VCaP (cell line): ENCODE results near the gene ZDHHC22.
"Not testable (repeated sequence)": the region's sequence is repeated elsewhere in the genome, so short reads cannot be mapped to it uniquely, and the experiment has no call there.

Experiments
- H3K27ac ChIP-seq: fragments of 450-650 bp; 2 replicates; pipeline ENCODE4 v1.5.1; 2017
- TF ChIP-seq, protein P1 (sequence below): fragments of 450-650 bp; conservative IDR thresholded peaks from 2 replicates; pipeline ENCODE4 v1.5.1; 2017; ENCODE audit warnings: mild to moderate bottlenecking, moderate library complexity

The ZDHHC22 gene

DNA sequence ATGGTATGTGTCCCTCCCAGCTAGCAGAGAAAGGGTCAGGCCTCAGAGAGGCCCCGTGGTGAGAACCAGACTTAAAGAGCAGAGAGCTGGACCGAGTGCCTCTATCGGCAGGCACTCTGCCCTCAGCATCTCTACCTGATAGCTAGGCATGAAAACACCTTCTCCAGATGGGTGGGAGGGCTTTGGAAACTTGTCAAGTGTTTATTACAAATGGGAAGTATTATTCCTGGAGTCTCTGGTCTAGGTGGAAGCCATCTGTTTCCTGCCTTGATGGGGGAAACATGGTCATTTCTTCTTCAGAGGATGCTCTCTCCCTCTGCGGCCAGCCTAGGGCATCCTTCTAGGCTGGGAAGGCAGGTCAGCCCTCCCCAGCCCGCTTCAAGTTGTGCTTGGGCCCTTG is 42.3 kb upstream of the ZDHHC22 start:
- peak overlapping the region; percentile 38; the same call in 1 of the 2 replicates for H3K27ac ChIP-seq
- TF ChIP-seq, protein P1, sequence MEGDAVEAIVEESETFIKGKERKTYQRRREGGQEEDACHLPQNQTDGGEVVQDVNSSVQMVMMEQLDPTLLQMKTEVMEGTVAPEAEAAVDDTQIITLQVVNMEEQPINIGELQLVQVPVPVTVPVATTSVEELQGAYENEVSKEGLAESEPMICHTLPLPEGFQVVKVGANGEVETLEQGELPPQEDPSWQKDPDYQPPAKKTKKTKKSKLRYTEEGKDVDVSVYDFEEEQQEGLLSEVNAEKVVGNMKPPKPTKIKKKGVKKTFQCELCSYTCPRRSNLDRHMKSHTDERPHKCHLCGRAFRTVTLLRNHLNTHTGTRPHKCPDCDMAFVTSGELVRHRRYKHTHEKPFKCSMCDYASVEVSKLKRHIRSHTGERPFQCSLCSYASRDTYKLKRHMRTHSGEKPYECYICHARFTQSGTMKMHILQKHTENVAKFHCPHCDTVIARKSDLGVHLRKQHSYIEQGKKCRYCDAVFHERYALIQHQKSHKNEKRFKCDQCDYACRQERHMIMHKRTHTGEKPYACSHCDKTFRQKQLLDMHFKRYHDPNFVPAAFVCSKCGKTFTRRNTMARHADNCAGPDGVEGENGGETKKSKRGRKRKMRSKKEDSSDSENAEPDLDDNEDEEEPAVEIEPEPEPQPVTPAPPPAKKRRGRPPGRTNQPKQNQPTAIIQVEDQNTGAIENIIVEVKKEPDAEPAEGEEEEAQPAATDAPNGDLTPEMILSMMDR, result no peak

DNA sequence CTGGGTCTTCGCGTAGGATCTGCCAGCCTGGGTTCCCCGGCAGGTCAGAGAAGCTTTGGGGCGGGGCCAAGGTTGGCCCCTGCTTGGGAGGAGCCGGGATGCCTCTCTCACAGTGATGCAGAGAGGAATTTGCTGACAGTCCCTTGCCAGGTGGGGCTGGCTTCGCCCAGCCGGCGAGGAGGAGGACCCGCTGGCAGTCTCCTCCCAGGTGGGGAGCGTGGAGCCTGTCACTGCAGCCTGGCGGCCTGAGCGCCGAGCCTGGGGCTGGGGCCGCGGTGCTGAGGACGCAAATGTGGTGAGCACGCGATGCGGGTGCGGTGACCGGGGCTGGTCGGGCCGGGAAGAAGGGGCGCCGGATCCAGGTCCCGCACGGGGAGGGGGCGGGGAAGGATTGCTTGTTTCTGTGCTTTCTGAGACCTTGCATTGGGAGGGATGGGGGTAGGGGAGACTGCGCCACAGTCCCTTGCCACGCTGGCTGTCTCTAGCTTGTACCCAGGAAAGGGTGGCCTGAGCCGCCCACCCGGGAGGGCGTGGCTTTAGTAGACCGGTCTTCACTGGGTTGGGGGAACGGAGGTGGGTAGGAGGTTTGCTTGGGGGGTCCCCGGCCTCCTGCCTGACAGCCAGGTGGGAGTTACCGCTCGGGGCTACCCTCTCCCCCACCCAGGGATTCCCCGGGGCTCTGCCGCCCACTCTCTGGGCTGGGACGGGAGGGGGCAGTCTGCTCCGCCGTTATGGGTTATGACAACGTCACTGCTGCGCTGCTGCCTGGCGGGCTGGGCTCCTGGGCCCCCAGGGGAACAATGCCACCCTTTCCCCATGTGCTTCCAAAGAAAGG is 40.2 kb upstream of the ZDHHC22 start, which contains the start of gene TMEM63C:
TSS of gene TMEM63C (plus strand) at position 196 of the 835 bp plus-strand sequence. CDS start 37,016 bp downstream, outside the sequence.
- peak within 1 kb of the TSS; percentile 77 for H3K27ac ChIP-seq
- TF ChIP-seq, protein P1, result no peak

DNA sequence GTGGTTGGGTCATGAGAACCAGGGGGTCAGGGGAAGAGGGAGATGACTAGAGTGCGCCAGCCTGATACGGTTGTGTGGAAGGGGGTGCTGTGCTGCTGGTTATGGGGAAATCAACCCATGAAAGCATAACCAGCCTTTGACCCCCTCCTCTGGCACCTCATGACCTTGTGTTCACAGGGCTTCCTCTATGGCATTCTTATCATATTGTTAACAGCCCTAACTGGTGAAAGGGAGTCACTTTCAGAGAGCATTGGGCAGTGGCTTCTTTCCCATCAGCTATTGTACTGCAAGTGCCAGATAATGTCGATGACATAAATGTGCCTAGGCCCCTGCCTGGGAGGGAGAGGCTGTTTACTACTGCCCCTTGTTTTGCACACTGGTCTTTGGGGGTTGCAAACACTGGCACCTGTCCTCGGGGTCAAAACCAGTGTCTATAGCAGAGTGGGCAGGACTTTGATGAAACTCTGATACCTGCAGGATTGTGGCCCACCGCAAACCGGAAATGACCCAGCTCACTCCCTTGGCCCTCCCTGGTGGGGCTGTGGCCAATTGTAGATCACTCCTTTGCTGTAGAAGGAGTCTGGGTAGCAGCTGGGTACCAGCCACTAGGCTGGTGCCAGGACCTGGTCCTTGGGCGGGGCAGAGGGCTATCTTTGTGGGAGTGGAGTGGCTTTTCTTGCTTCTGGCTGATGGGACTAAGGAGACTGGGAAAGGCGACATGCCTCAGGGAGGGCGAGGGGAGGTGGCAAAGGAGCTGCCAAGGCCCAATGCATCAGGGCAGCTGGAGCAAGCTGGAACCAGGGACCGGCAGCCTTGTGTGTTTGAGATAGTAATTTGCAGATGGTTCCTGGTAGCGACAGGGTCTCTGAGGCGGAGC is 39.4 kb upstream of the ZDHHC22 start:
- H3K27ac ChIP-seq, result peak overlapping the region; percentile 77
- TF ChIP-seq, protein P1, result no peak

DNA sequence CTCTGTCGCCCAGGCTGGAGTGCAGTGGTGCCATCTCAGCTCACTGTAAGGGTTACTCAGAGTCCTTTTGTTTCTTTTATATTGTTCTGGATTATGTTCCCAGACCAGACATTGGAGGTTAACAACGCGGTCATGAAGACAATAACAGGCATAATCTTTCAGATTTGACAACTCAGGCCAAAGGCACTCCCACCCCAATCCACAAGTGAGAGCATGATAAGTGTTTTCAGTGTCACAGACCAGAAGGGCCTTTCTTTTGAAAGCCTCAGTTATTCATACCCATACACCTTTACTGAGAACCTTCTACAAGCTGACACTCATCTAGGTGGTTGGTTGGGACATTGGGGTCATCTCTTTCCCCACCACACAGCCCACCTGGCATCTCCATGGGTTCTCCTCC is 37.1 kb upstream of the ZDHHC22 start:
- TF ChIP-seq, protein P1, result no peak
- H3K27ac ChIP-seq, result no peak overlapping the region

DNA sequence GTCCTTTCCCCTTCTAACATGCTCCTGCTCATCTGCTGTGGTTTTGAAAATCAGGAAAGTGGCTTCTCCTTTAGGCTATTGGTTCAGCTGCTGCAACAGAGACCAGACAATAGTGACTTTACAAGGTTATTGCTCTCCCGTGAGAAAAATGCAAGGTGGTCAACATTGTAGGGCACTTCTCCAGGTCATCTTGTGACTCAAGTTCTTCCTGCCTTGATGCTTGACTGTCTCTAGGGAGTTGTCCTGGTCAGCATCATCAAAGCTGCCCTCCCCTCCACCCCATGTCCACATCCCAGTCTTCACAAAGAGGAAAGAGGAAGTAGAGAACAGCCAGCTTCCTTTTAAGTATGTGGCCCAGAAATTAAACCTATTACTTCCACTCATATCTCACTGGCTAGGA is 36.1 kb upstream of the ZDHHC22 start:
- no peak overlapping the region for H3K27ac ChIP-seq
- TF ChIP-seq, protein P1, result no peak

DNA sequence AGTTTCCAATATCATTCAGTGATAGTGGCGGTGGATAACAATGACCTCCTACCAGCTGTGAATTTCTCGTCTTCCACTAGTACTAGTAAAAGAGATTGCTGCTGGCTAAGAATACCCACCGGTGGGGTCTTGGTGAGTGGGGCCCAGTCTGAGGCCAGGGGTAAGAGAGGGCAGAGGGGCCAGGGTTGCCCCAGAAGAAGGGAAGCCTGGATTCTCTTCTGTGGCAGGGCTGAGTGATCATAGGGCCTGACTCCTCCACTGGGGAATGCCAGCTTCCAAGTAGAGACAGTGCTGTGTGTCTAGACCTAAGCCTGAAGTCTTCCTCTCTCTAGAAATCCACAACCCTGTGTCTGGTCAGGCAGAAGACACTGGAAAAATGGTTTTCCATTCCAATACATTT is 34.3 kb upstream of the ZDHHC22 start:
- TF ChIP-seq, protein P1, result no peak
- no peak overlapping the region for H3K27ac ChIP-seq

DNA sequence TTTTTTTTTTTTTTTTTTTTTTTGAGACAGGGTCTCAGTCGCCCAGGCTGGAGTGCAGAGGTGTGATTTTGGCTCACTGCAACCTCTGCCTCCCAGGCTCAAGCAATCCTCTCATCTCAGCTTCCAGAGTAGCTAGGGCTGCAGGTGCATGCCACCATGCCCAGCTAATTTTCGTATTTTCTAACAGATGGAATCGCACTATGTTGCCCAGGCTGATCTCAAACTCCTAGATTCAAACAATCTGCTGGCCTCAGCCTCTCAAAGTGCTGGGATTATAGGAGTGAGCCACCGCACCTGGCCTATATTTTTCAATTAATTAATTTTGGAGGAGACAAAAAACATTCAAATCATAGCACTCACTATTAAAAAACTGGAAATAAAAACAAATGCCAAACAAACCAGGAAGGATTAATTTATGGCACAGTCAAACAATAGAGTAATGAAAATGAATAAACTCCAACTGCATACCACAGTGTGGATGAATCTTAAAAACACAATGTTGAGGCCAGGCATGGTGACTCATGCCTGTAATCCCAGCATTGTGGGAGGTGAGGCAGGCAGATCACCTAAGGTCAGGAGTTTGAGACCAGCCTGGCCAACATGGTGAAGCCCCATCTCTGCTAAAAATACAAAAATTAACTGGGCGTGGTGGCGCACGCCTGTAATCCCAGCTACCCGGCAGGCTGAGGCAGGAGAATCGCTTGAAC is 32.5 kb upstream of the ZDHHC22 start:
- H3K27ac ChIP-seq, result not testable (repeated sequence)
